Measurements from ENCODE around the gene SKI.

SKI gene

GRCh38 chr1:2194898-2195673 is 33.0 kb upstream of the SKI start:
- DNase-seq: peak; percentile 87

GRCh38 chr1:2195785-2196184 is 32.3 kb upstream of the SKI start:
- DNase-seq: no peak

GRCh38 chr1:2196901-2197638 is 31.0 kb upstream of the SKI start:
- DNase-seq: no peak

- no peak for DNase-seq
Measured at GRCh38 chr1:2197707-2198165, 30.4 kb upstream of the SKI start.

- DNase-seq: no peak
Measured at GRCh38 chr1:2198571-2198970, 29.5 kb upstream of the SKI start.

- DNase-seq: peak; percentile 84
Measured at GRCh38 chr1:2199042-2199810, 28.9 kb upstream of the SKI start.

GRCh38 chr1:2200308-2200943 is 27.7 kb upstream of the SKI start:
- no peak for DNase-seq

- no peak for DNase-seq
Measured at GRCh38 chr1:2201062-2201461, 27.1 kb upstream of the SKI start.

GRCh38 chr1:2202008-2202575 is 26.0 kb upstream of the SKI start:
- no peak for DNase-seq

- no peak for DNase-seq
Measured at GRCh38 chr1:2202843-2203601, 25.1 kb upstream of the SKI start.

GRCh38 chr1:2203671-2204414 is 24.3 kb upstream of the SKI start:
- no peak for DNase-seq

GRCh38 chr1:2204415-2205190 is 23.5 kb upstream of the SKI start:
- peak; percentile 69 for DNase-seq

GRCh38 chr1:2205191-2205952 is 22.7 kb upstream of the SKI start:
- peak; percentile 78 for DNase-seq

- DNase-seq: no peak
Measured at GRCh38 chr1:2206813-2207487, 21.2 kb upstream of the SKI start.

- DNase-seq: no peak
Measured at GRCh38 chr1:2208309-2209239, 19.5 kb upstream of the SKI start.

- no peak for DNase-seq
Measured at GRCh38 chr1:2209400-2210083, 18.6 kb upstream of the SKI start.

- no peak for DNase-seq
Measured at GRCh38 chr1:2210084-2210653, 17.9 kb upstream of the SKI start.
